HepG2 (cell line): ENCODE results near the gene RBBP8NL. TPM values are rescaled to one million over a fixed set of nuclear protein-coding genes. Genes with fewer than 3 reads are reported as not detected.

ENCODE experiments used
- ARHGAP35 ChIP-seq: sonication (generic); formaldehyde crosslinking; IDR thresholded peaks from 2 replicates; pipeline ENCODE4 v1.9.0; 2022; ENCODE audit warnings: mild to moderate bottlenecking, inconsistent platforms, moderate library complexity, missing genetic modification reagents, borderline replicate concordance
- ELF3 ChIP-seq: IDR thresholded peaks from 2 replicates; pipeline ENCODE4 v1.6.1; 2016; ENCODE audit warnings: missing genetic modification reagents, missing compliant biosample characterization
- FOXK2 ChIP-seq: fragments of 450-650 bp; IDR thresholded peaks from 2 replicates; pipeline ENCODE4 v1.6.1; 2016
- HNRNPH1 ChIP-seq: fragments of 200-400 bp; formaldehyde crosslinking; optimal IDR thresholded peaks from 2 replicates; pipeline ENCODE3; 2017; ENCODE audit warnings: mild to moderate bottlenecking, low read depth, low read length
- HOXA5 ChIP-seq: sonication (generic); formaldehyde crosslinking; IDR thresholded peaks from 2 replicates; pipeline ENCODE4 v1.4.0; 2020; ENCODE audit warnings: missing genetic modification reagents
- JUN ChIP-seq: sonication (generic); formaldehyde crosslinking; IDR thresholded peaks from 2 replicates; pipeline ENCODE4 v1.4.0; 2020; ENCODE audit warnings: mild to moderate bottlenecking, missing genetic modification reagents
- KIAA2018 ChIP-seq: sonication (generic); formaldehyde crosslinking; IDR thresholded peaks from 2 replicates; pipeline ENCODE4 v1.5.0; 2020; ENCODE audit warnings: mild to moderate bottlenecking, missing genetic modification reagents, borderline replicate concordance
- NFE2L2 ChIP-seq: fragments of 150-350 bp; IDR thresholded peaks from 2 replicates; pipeline ENCODE4 v1.6.1; 2014; ENCODE audit warnings: low read length
- REXO4 ChIP-seq: sonication (generic); formaldehyde crosslinking; IDR thresholded peaks from 2 replicates; pipeline ENCODE4 v1.8.0; 2022; ENCODE audit warnings: missing genetic modification reagents, mild to moderate bottlenecking, borderline replicate concordance
- RORA ChIP-seq: sonication (generic); formaldehyde crosslinking; IDR thresholded peaks from 2 replicates; pipeline ENCODE4 v1.5.0; 2020; ENCODE audit warnings: mild to moderate bottlenecking, missing genetic modification reagents, moderate library complexity
- ZNF496 ChIP-seq: sonication (generic); formaldehyde crosslinking; IDR thresholded peaks from 2 replicates; pipeline ENCODE4 v1.8.1; 2023; ENCODE audit warnings: mild to moderate bottlenecking, moderate library complexity, missing genetic modification reagents; ENCODE audit not compliant: insufficient replicate concordance
- ZNF563 ChIP-seq: sonication (generic); formaldehyde crosslinking; IDR thresholded peaks from 2 replicates; pipeline ENCODE4 v1.8.0; 2022; ENCODE audit warnings: mild to moderate bottlenecking, moderate library complexity, missing genetic modification reagents
- ZNF710 ChIP-seq: sonication (generic); formaldehyde crosslinking; IDR thresholded peaks from 2 replicates; pipeline ENCODE4 v1.5.0; 2020; ENCODE audit warnings: mild to moderate bottlenecking, missing genetic modification reagents, borderline replicate concordance
- ZSCAN12 ChIP-seq: sonication (generic); formaldehyde crosslinking; IDR thresholded peaks from 2 replicates; pipeline ENCODE4 v1.9.0; 2021; ENCODE audit warnings: mild to moderate bottlenecking, missing genetic modification reagents
- polyA plus RNA-seq, 8 experiments: library from polyadenylated mRNA; depleted of rRNA in 3 of 8; stranded (reverse) in 7 of 8; unstranded in 1 of 8; fragments of >200 nt; fragmentation: Illumina TruSeq in 4 of 8; extraction: Trizol in 4 of 8; gene quantifications; 2 replicates each; pipeline versions ENCODE4 v1.2.1 to v1.2.3, GENCODE V29; 2011 to 2016; ENCODE audit warnings: low read depth in 4 of 8, missing spikeins in 1 of 8, mixed read lengths in 1 of 8; ENCODE audit not compliant: insufficient read depth in 1 of 8
- total RNA-seq, 5 experiments: library from RNA; depleted of rRNA; stranded (reverse); fragments of >200 nt; fragmentation: Illumina TruSeq; extraction: Trizol; gene quantifications; 2 replicates each; pipeline ENCODE4 v1.2.3, GENCODE V29; 2016; ENCODE audit warnings: low read depth in 1 of 5
- TF ChIP-seq, protein P1 (sequence below): sonication (generic); formaldehyde crosslinking; IDR thresholded peaks from 2 replicates; pipeline ENCODE4 v1.9.0; 2021; ENCODE audit warnings: missing genetic modification reagents, borderline replicate concordance

Gene RBBP8NL
- total and polyA plus RNA-seq, 2 of the 13 experiments (the other 11 are each of a cell fraction or from before 2014, with no cell fraction given), result 0.69 to 0.86 TPM

- TF ChIP-seq KIAA2018 (CRISPR knock-in tag), result no peak
- TF ChIP-seq HOXA5 (CRISPR knock-in tag), result no peak
- no peak for TF ChIP-seq ZNF710
- TF ChIP-seq ZNF496 (CRISPR knock-in tag), result no peak
- TF ChIP-seq, protein P1, sequence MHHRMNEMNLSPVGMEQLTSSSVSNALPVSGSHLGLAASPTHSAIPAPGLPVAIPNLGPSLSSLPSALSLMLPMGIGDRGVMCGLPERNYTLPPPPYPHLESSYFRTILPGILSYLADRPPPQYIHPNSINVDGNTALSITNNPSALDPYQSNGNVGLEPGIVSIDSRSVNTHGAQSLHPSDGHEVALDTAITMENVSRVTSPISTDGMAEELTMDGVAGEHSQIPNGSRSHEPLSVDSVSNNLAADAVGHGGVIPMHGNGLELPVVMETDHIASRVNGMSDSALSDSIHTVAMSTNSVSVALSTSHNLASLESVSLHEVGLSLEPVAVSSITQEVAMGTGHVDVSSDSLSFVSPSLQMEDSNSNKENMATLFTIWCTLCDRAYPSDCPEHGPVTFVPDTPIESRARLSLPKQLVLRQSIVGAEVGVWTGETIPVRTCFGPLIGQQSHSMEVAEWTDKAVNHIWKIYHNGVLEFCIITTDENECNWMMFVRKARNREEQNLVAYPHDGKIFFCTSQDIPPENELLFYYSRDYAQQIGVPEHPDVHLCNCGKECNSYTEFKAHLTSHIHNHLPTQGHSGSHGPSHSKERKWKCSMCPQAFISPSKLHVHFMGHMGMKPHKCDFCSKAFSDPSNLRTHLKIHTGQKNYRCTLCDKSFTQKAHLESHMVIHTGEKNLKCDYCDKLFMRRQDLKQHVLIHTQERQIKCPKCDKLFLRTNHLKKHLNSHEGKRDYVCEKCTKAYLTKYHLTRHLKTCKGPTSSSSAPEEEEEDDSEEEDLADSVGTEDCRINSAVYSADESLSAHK (CRISPR knock-in tag), result no peak
- peak; percentile 28; the same call in 1 of the 2 replicates for TF ChIP-seq ELF3 (CRISPR knock-in tag)
- TF ChIP-seq NFE2L2, result no peak
- 0 out of 2 replicates have a peak, but pooled peaks have one; percentile 16 for TF ChIP-seq REXO4 (CRISPR knock-in tag)
- TF ChIP-seq HNRNPH1, result no peak
- no peak for TF ChIP-seq ZNF563 (CRISPR knock-in tag)
- TF ChIP-seq RORA (CRISPR knock-in tag), result no peak
- TF ChIP-seq ARHGAP35 (CRISPR knock-in tag), result no peak
- TF ChIP-seq FOXK2, result no peak
- TF ChIP-seq ZSCAN12, result no peak
- no peak for TF ChIP-seq JUN (CRISPR knock-in tag)
Observed at GRCh38 chr20:62367136-62367632, 60.2 kb downstream of the RBBP8NL start, which contains the start of gene LAMA5 (continued).
